H9 (cell line): Measurements from ENCODE around the gene PDCD10. TPM values are rescaled to one million over a fixed set of nuclear protein-coding genes. Genes with fewer than 3 reads are reported as not detected.

ENCODE experiments used
- DNase-seq: peaks from one replicate; pipeline ENCODE4 v3.0.0-alpha.2; 2017
- H2AFZ ChIP-seq: one replicate; pipeline ENCODE4 v1.6.1; 2013; ENCODE audit warnings: mild to moderate bottlenecking, low read length, control low read depth, moderate library complexity
- H2AK5ac ChIP-seq: 2 replicates; pipeline ENCODE4 v1.6.1; 2013; ENCODE audit warnings: low read length, control low read depth, mixed read lengths; ENCODE audit not compliant: insufficient read length
- H2BK120ac ChIP-seq: one replicate; pipeline ENCODE4 v1.6.1; 2013; ENCODE audit warnings: low read depth, mild to moderate bottlenecking, low read length, control low read depth, inconsistent platforms; ENCODE audit not compliant: poor library complexity, severe bottlenecking
- H2BK12ac ChIP-seq: 2 replicates; pipeline ENCODE4 v1.6.1; 2013; ENCODE audit warnings: low read length, control low read depth, mixed read lengths, low read depth; ENCODE audit not compliant: insufficient read length
- H2BK15ac ChIP-seq: 2 replicates; pipeline ENCODE4 v1.6.1; 2013; ENCODE audit warnings: low read depth, low read length, control low read depth
- H2BK20ac ChIP-seq: one replicate; pipeline ENCODE4 v1.6.1; 2013; ENCODE audit warnings: low read depth, mild to moderate bottlenecking, low read length, control low read depth, inconsistent platforms; ENCODE audit not compliant: poor library complexity, severe bottlenecking
- H2BK5ac ChIP-seq: 2 replicates; pipeline ENCODE4 v1.6.1; 2013; ENCODE audit warnings: low read length, control low read depth, mixed read lengths; ENCODE audit not compliant: insufficient read length
- H3K14ac ChIP-seq: 2 replicates; pipeline ENCODE4 v1.6.1; 2013; ENCODE audit warnings: low read length, control low read depth; ENCODE audit not compliant: insufficient read depth
- H3K18ac ChIP-seq: 2 replicates; pipeline ENCODE4 v1.6.1; 2013; ENCODE audit warnings: low read depth, mild to moderate bottlenecking, mixed read lengths, low read length, control low read depth; ENCODE audit not compliant: insufficient read length
- H3K23ac ChIP-seq: 2 replicates; pipeline ENCODE4 v1.6.1; 2013; ENCODE audit warnings: low read length, control low read depth, mixed read lengths, low read depth; ENCODE audit not compliant: insufficient read length
- H3K23me2 ChIP-seq: 2 replicates; pipeline ENCODE4 v1.6.1; 2013; ENCODE audit warnings: low read depth, mild to moderate bottlenecking, mixed read lengths, low read length, control low read depth; ENCODE audit not compliant: insufficient read length, poor library complexity, severe bottlenecking
- H3K27ac ChIP-seq: 2 replicates; pipeline ENCODE4 v1.5.1; 2013; ENCODE audit warnings: low read length, control low read depth, mixed read lengths, low read depth; ENCODE audit not compliant: insufficient read length
- H3K27me3 ChIP-seq: 2 replicates; pipeline ENCODE4 v1.6.1; 2013; ENCODE audit warnings: low read length, control low read depth, inconsistent platforms; ENCODE audit not compliant: insufficient read depth
- H3K4ac ChIP-seq: 2 replicates; pipeline ENCODE4 v1.6.1; 2013; ENCODE audit warnings: low read depth, mild to moderate bottlenecking, control low read depth, inconsistent platforms, low read length, moderate library complexity
- H3K4me1 ChIP-seq: 2 replicates; pipeline ENCODE4 v1.6.1; 2013; ENCODE audit warnings: low read length, control low read depth, inconsistent platforms; ENCODE audit not compliant: insufficient read depth
- H3K4me2 ChIP-seq: 2 replicates; pipeline ENCODE4 v1.6.1; 2013; ENCODE audit warnings: low read length, control low read depth, mixed read lengths; ENCODE audit not compliant: insufficient read length, insufficient read depth
- H3K56ac ChIP-seq: 2 replicates; pipeline ENCODE4 v1.6.1; 2013; ENCODE audit warnings: low read depth, mild to moderate bottlenecking, mixed read lengths, low read length, control low read depth; ENCODE audit not compliant: insufficient read length
- H3K79me1 ChIP-seq: 2 replicates; pipeline ENCODE4 v1.6.1; 2013; ENCODE audit warnings: low read depth, mild to moderate bottlenecking, moderate library complexity, low read length, control low read depth, inconsistent platforms; ENCODE audit not compliant: insufficient read depth, poor library complexity, severe bottlenecking
- H3K79me2 ChIP-seq: 2 replicates; pipeline ENCODE4 v1.6.1; 2013; ENCODE audit warnings: low read length, control low read depth, inconsistent platforms; ENCODE audit not compliant: insufficient read depth
- H3K9ac ChIP-seq: 2 replicates; pipeline ENCODE4 v1.6.1; 2013; ENCODE audit warnings: low read length, control low read depth, mixed read lengths; ENCODE audit not compliant: insufficient read length; ENCODE audit errors: extremely low read depth
- H3K9me3 ChIP-seq: one replicate; pipeline ENCODE4 v1.6.1; 2013; ENCODE audit warnings: low read depth, low read length, inconsistent platforms; ENCODE audit not compliant: control insufficient read depth
- H3T11ph ChIP-seq: one replicate; pipeline ENCODE4 v1.6.1; 2013; ENCODE audit warnings: mild to moderate bottlenecking, low read length, control low read depth, inconsistent platforms
- H4K20me1 ChIP-seq: one replicate; pipeline ENCODE4 v1.6.1; 2013; ENCODE audit not compliant: control insufficient read depth, insufficient read length, insufficient read depth
- H4K5ac ChIP-seq: 2 replicates; pipeline ENCODE4 v1.6.1; 2013; ENCODE audit warnings: low read depth, mild to moderate bottlenecking, mixed read lengths, low read length, control low read depth; ENCODE audit not compliant: insufficient read length
- H4K8ac ChIP-seq: replicated peaks from 2 replicates; pipeline ENCODE4 v1.6.1; 2013; ENCODE audit warnings: low read length, control low read depth, mixed read lengths, low read depth; ENCODE audit not compliant: insufficient read length
- H4K91ac ChIP-seq: 2 replicates; pipeline ENCODE4 v1.6.1; 2013; ENCODE audit warnings: low read depth, mild to moderate bottlenecking, moderate library complexity, mixed read lengths, low read length, control low read depth; ENCODE audit not compliant: insufficient read length
- H3K27ac Mint-ChIP-seq, 3 experiments: 2 replicates in 2 of 3; 3 replicates in 1 of 3; pipeline ENCODE4 v1.8.0; 2020 to 2021; ENCODE audit warnings: mixed read lengths in 3 of 3, mild to moderate bottlenecking in 1 of 3, moderate library complexity in 1 of 3
- H3K27me3 Mint-ChIP-seq: 2 replicates; pipeline ENCODE4 v1.8.0; 2021; ENCODE audit warnings: low read depth, mild to moderate bottlenecking, moderate library complexity, mixed read lengths
- H3K36me3 Mint-ChIP-seq, 3 experiments: 2 replicates in 2 of 3; 3 replicates in 1 of 3; pipeline ENCODE4 v1.8.0; 2020 to 2021; ENCODE audit warnings: low read depth in 3 of 3, mixed read lengths in 3 of 3; ENCODE audit not compliant: insufficient read depth in 1 of 3
- H3K4me1 Mint-ChIP-seq, 2 experiments: 2 replicates each; pipeline ENCODE4 v1.8.0; 2020; ENCODE audit warnings: mixed read lengths in 2 of 2
- H3K4me3 Mint-ChIP-seq, 2 experiments: 2 replicates in 1 of 2; 3 replicates in 1 of 2; pipeline ENCODE4 v1.8.0; 2020 to 2021; ENCODE audit warnings: mild to moderate bottlenecking in 2 of 2, mixed read lengths in 2 of 2, moderate library complexity in 1 of 2
- H3K9me3 Mint-ChIP-seq, 2 experiments: 2 replicates in 1 of 2; 3 replicates in 1 of 2; pipeline ENCODE4 v1.8.0; 2020; ENCODE audit warnings: mild to moderate bottlenecking in 2 of 2, mixed read lengths in 2 of 2, moderate library complexity in 1 of 2
- CTCF ChIP-seq: fragments of 200-600 bp; sonication (generic); conservative IDR thresholded peaks from 3 replicates; pipeline ENCODE4 v1.8.0; 2021; ENCODE audit warnings: antibody characterized with exemption, mild to moderate bottlenecking
- WGBS: extraction: QIAGEN DNeasy Blood & Tissue Kit; methylation state at CpG from one replicate; pipeline ENCODE4 v1.1.7; 2013; ENCODE audit warnings: missing lambda C conversion rate, low lambda C conversion rate, mixed read lengths; ENCODE audit not compliant: insufficient read length; ENCODE audit errors: extremely low coverage; 5-methylcytosine and 5-hydroxymethylcytosine counted together
- total RNA-seq: library from RNA; stranded (reverse); gene quantifications from 2 replicates; pipeline ENCODE4 v1.2.1, GENCODE V29; 2021

The PDCD10 gene
- total RNA-seq, 1 experiment from 2014 or later: 64.3 TPM

- no peaks in the 10 kb centered on the region for H4K20me1 ChIP-seq
- H3K18ac ChIP-seq: peak overlapping the region; percentile 80
- H4K8ac ChIP-seq: no peak overlapping the region
- H3K9ac ChIP-seq: no peak overlapping the region
- no peak overlapping the region for H4K91ac ChIP-seq
- Mint-ChIP-seq H3K4me1 (peaks cover 38 to 46% of the 10 kb centered on the region in 2 experiments), H3K9me3 (no peaks in the 10 kb centered on the region; a peak in 1 of 5 replicates), H3K27ac (peak overlapping the region; percentile 95 to 100 (median 97)), H3K27me3 (no peaks in the 10 kb centered on the region), H3K4me3 (peak overlapping the region in 1 of 2 experiments; percentile 33; a peak in 1 of 5 replicates), H3K36me3 (peaks cover 0 to 13% (median 3%) of the 10 kb centered on the region in 3 experiments; a peak in 4 of 7 replicates)
- DNase-seq: no peak
- H3K23me2 ChIP-seq: no peaks in the 10 kb centered on the region
- no peaks in the 10 kb centered on the region for H3K9me3 ChIP-seq
- H2AFZ ChIP-seq: no peak overlapping the region
- no peak overlapping the region for H2BK15ac ChIP-seq
- H3T11ph ChIP-seq: peak overlapping the region; percentile 71
- H2BK12ac ChIP-seq: peak overlapping the region; percentile 29
- no peak overlapping the region for H2AK5ac ChIP-seq
- H3K23ac ChIP-seq: no peak overlapping the region
- H3K79me1 ChIP-seq: no peaks in the 10 kb centered on the region
- peaks cover 5% of the 10 kb centered on the region; the same call in 1 of the 2 replicates for H3K4me1 ChIP-seq
- no peaks in the 10 kb centered on the region for H3K79me2 ChIP-seq
- H2BK120ac ChIP-seq: peak overlapping the region; percentile 84
- H2BK5ac ChIP-seq: peak overlapping the region; percentile 3
- no peak overlapping the region for H4K5ac ChIP-seq
- no peak overlapping the region for H3K4me2 ChIP-seq
- H3K27ac ChIP-seq: peak overlapping the region; percentile 87
- H3K27me3 ChIP-seq: no peaks in the 10 kb centered on the region
- no peak for TF ChIP-seq CTCF
- peak overlapping the region; percentile 14; the same call in 1 of the 2 replicates for H3K14ac ChIP-seq
- peak overlapping the region; percentile 92 for H2BK20ac ChIP-seq
- peak overlapping the region; percentile 74; the same call in 1 of the 2 replicates for H3K4ac ChIP-seq
- H3K56ac ChIP-seq: no peak overlapping the region
- no CpG with 5 or more reads among the region's 1 CpG for WGBS
These were observed 81.5 kb downstream of the PDCD10 start for GRCh38 chr3:167653155-167653554.
